ENCODE data around the gene CFAP97D2. TPM values are rescaled to one million over a fixed set of nuclear protein-coding genes. Genes with fewer than 3 reads are reported as not detected.
"Not testable (repeated sequence)": the region's sequence is repeated elsewhere in the genome, so short reads cannot be mapped to it uniquely, and the experiment has no call there.

Gene CFAP97D2
- polyA plus RNA-seq, 1 donor: 0.06 TPM

DNA sequence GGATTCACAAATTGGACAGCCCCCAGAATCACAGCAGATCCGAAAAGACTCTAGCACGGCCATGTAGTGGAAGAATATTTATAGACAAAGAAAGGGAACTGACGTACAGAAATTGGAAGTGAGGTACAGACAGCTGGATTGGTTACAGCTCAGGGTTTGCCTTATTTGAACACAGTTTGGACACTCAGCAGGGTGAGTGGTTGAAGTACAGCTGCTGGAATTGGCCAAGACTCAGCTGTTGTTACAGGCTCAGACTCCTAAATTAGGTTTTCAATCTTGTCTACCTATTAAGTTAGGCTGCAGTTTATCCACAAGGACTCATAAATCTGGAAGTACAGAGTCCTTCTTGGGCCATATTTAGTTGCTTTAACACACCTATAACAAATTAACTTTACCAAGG, 5.8 kb upstream of the CFAP97D2 start:
- DNase-seq: no peak
- H3K9me3 ChIP-seq (ENCODE audit: control insufficient read depth, low read depth, low read length): peaks cover 2% of the 10 kb centered on the region
- no peak overlapping the region for H3K4me3 ChIP-seq (ENCODE audit: low read length)
- no peaks in the 10 kb centered on the region for H3K27me3 ChIP-seq (ENCODE audit: control insufficient read depth, insufficient read depth, low read length)
- no peaks in the 10 kb centered on the region for H3K36me3 ChIP-seq (ENCODE audit: control insufficient read depth, insufficient read depth, low read length)
- no peak overlapping the region for H3K27ac ChIP-seq (ENCODE audit: low read length)
- WGBS (ENCODE audit: insufficient coverage, low lambda C conversion rate): 60% methylated on average over 1 of the region's 3 CpGs
- no peaks in the 10 kb centered on the region for H3K4me1 ChIP-seq (ENCODE audit: control insufficient read depth, insufficient read depth, low read length)

DNA sequence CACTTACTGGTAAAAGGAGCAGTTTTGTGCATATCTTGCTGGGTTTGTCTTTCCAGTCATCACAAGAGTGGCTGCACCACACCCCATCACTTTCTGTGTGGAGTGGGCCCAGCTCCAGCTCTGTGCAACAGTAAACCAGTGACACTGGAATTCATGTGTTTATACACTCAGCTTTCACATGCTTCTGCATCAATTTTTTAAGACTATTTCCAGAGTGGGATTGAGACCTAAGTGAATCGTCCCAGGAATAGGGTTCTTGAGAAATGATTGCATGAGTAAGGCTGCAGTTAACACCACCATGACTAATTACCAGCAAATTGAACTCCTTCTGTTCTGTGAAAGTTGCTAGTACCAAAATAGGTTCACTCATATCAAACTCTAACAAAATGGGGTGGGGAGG, 5.3 kb upstream of the CFAP97D2 start:
- Histone ChIP-seq H3K9me3 (ENCODE audit: control insufficient read depth, low read depth, low read length) (peaks cover 2% of the 10 kb centered on the region), H3K27ac (ENCODE audit: low read length) (no peak overlapping the region), H3K36me3 (ENCODE audit: control insufficient read depth, insufficient read depth, low read length) (no peaks in the 10 kb centered on the region), H3K4me1 (ENCODE audit: control insufficient read depth, insufficient read depth, low read length) (no peaks in the 10 kb centered on the region), H3K4me3 (ENCODE audit: low read length) (no peak overlapping the region), H3K27me3 (ENCODE audit: control insufficient read depth, insufficient read depth, low read length) (no peaks in the 10 kb centered on the region)
- WGBS (ENCODE audit: insufficient coverage, low lambda C conversion rate): no CpG with 5 or more reads among the region's 1 CpG
- DNase-seq: no peak

DNA sequence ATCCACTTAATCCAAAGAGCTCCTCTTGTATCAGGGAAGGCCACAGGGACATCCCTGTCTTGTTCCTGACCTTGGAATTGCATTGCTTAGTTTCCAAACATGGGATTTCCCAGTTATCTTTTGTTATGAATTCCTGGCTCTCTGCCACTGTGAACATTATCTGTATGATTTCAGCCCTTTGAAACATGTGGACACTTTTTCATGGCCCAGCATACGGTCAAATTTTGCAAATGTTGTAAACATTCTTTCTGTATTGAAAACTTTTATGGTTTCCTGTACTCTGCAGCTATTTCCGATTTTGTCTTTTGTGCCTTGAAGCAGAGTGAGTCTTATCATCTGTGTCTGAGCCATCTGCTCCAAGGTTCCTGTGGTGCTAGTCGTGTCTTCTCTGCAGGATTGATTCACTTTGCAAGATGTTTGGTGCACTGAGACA, 4.5 kb upstream of the CFAP97D2 start:
- no CpG with 5 or more reads among the region's 3 CpGs for WGBS (ENCODE audit: insufficient coverage, low lambda C conversion rate)
- H3K27me3 ChIP-seq (ENCODE audit: control insufficient read depth, insufficient read depth, low read length): no peaks in the 10 kb centered on the region
- H3K9me3 ChIP-seq (ENCODE audit: control insufficient read depth, low read depth, low read length): peaks cover 2% of the 10 kb centered on the region
- H3K27ac ChIP-seq (ENCODE audit: low read length): no peak overlapping the region
- no peak for DNase-seq
- H3K36me3 ChIP-seq (ENCODE audit: control insufficient read depth, insufficient read depth, low read length): no peaks in the 10 kb centered on the region
- H3K4me3 ChIP-seq (ENCODE audit: low read length): no peak overlapping the region
- no peaks in the 10 kb centered on the region for H3K4me1 ChIP-seq (ENCODE audit: control insufficient read depth, insufficient read depth, low read length)

DNA sequence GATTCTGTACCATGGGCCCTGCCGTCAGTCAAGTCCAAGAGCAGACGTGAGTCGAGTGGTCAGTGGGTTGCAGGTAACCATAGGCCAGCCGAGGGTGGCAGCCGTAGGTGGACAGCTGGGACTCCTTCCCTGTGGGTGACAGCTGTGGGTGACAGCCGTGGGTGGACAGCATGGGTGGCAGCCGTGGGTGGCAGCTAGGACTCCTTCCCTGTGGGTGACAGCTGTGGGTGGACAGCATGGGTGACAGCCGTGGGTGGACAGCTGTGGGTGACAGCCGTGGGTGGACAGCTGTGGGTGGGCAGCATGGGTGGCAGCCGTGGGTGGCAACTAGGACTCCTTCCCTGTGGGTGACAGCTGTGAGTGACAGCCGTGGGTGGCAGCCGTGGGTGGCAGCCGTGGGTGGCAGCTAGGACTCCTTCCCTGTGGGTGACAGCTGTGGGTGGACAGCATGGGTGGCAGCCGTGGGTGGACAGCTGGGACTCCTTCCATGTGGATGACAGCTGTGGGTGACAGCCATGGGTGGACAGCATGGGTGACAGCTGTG, 2.6 kb upstream of the CFAP97D2 start:
- not testable (repeated sequence) for DNase-seq

GRCh38 chr13:114177245-114178010, 1.6 kb upstream of the CFAP97D2 start:
- Histone ChIP-seq H3K9me3 (ENCODE audit: control insufficient read depth, low read depth, low read length) (peaks cover 2% of the 10 kb centered on the region), H3K27me3 (ENCODE audit: control insufficient read depth, insufficient read depth, low read length) (no peaks in the 10 kb centered on the region), H3K4me1 (ENCODE audit: control insufficient read depth, insufficient read depth, low read length) (no peaks in the 10 kb centered on the region), H3K36me3 (ENCODE audit: control insufficient read depth, insufficient read depth, low read length) (no peaks in the 10 kb centered on the region), H3K4me3 (ENCODE audit: low read length) (no peak overlapping the region), H3K27ac (ENCODE audit: low read length) (no peak overlapping the region)
- DNase-seq: no peak
- WGBS (ENCODE audit: insufficient coverage, low lambda C conversion rate): 60% methylated on average over 1 of the region's 12 CpGs

More for the DNA sequence above, 2.6 kb upstream of the CFAP97D2 start:
- WGBS (ENCODE audit: insufficient coverage, low lambda C conversion rate): no CpG with 5 or more reads among the region's 14 CpGs
- H3K9me3 ChIP-seq (ENCODE audit: control insufficient read depth, low read depth, low read length); H3K4me1 ChIP-seq (ENCODE audit: control insufficient read depth, insufficient read depth, low read length); H3K27ac ChIP-seq (ENCODE audit: low read length); H3K36me3 ChIP-seq (ENCODE audit: control insufficient read depth, insufficient read depth, low read length); H3K4me3 ChIP-seq (ENCODE audit: low read length); H3K27me3 ChIP-seq (ENCODE audit: control insufficient read depth, insufficient read depth, low read length): not testable (repeated sequence)

GRCh38 chr13:114185182-114185971, 6.3 kb downstream of the CFAP97D2 start:
- no peak overlapping the region for H3K27ac ChIP-seq (ENCODE audit: low read length)
- H3K27me3 ChIP-seq (ENCODE audit: control insufficient read depth, insufficient read depth, low read length): no peaks in the 10 kb centered on the region
- H3K9me3 ChIP-seq (ENCODE audit: control insufficient read depth, low read depth, low read length): peaks cover 16% of the 10 kb centered on the region
- no peak for DNase-seq
- no peaks in the 10 kb centered on the region for H3K36me3 ChIP-seq (ENCODE audit: control insufficient read depth, insufficient read depth, low read length)
- H3K4me1 ChIP-seq (ENCODE audit: control insufficient read depth, insufficient read depth, low read length): no peaks in the 10 kb centered on the region
- H3K4me3 ChIP-seq (ENCODE audit: low read length): no peak overlapping the region
- no CpG with 5 or more reads among the region's 15 CpGs for WGBS (ENCODE audit: insufficient coverage, low lambda C conversion rate)

- H3K4me3 ChIP-seq (ENCODE audit: low read length): no peak overlapping the region
- H3K9me3 ChIP-seq (ENCODE audit: control insufficient read depth, low read depth, low read length): peaks cover 9% of the 10 kb centered on the region
- DNase-seq: no peak
- H3K27ac ChIP-seq (ENCODE audit: low read length): no peak overlapping the region
- H3K27me3 ChIP-seq (ENCODE audit: control insufficient read depth, insufficient read depth, low read length): peaks cover 8% of the 10 kb centered on the region
- WGBS (ENCODE audit: insufficient coverage, low lambda C conversion rate): no CpG with 5 or more reads among the region's 5 CpGs
- H3K4me1 ChIP-seq (ENCODE audit: control insufficient read depth, insufficient read depth, low read length): no peaks in the 10 kb centered on the region
- no peaks in the 10 kb centered on the region for H3K36me3 ChIP-seq (ENCODE audit: control insufficient read depth, insufficient read depth, low read length)
Observed at GRCh38 chr13:114194853-114195252, 15.8 kb downstream of the CFAP97D2 start.

- Histone ChIP-seq H3K4me3 (ENCODE audit: low read length) (no peak overlapping the region), H3K27ac (ENCODE audit: low read length) (no peak overlapping the region)
- no CpG with 5 or more reads among the region's 5 CpGs for WGBS (ENCODE audit: insufficient coverage, low lambda C conversion rate)
Observed at GRCh38 chr13:114196629-114197028, 17.6 kb downstream of the CFAP97D2 start.

GRCh38 chr13:114198556-114198955, 19.5 kb downstream of the CFAP97D2 start:
- H3K4me3 ChIP-seq (ENCODE audit: low read length): no peak overlapping the region

More at GRCh38 chr13:114196629-114197028, 17.6 kb downstream of the CFAP97D2 start:
- Histone ChIP-seq H3K9me3 (ENCODE audit: control insufficient read depth, low read depth, low read length) (peaks cover 17% of the 10 kb centered on the region), H3K36me3 (ENCODE audit: control insufficient read depth, insufficient read depth, low read length) (no peaks in the 10 kb centered on the region), H3K27me3 (ENCODE audit: control insufficient read depth, insufficient read depth, low read length) (peaks cover 16% of the 10 kb centered on the region), H3K4me1 (ENCODE audit: control insufficient read depth, insufficient read depth, low read length) (no peaks in the 10 kb centered on the region)
- DNase-seq: no peak

GRCh38 chr13:114199526-114199925, 20.5 kb downstream of the CFAP97D2 start:
- not testable (repeated sequence) for H3K36me3 ChIP-seq (ENCODE audit: control insufficient read depth, insufficient read depth, low read length); H3K27ac ChIP-seq (ENCODE audit: low read length); DNase-seq; H3K4me3 ChIP-seq (ENCODE audit: low read length); H3K4me1 ChIP-seq (ENCODE audit: control insufficient read depth, insufficient read depth, low read length)
- Histone ChIP-seq H3K27me3 (ENCODE audit: control insufficient read depth, insufficient read depth, low read length) (peaks cover 20% of the 10 kb centered on the region), H3K9me3 (ENCODE audit: control insufficient read depth, low read depth, low read length) (peaks cover 17% of the 10 kb centered on the region)
- no CpG with 5 or more reads among the region's 75 CpGs for WGBS (ENCODE audit: insufficient coverage, low lambda C conversion rate)

More at GRCh38 chr13:114198556-114198955, 19.5 kb downstream of the CFAP97D2 start:
- H3K27me3 ChIP-seq (ENCODE audit: control insufficient read depth, insufficient read depth, low read length): peaks cover 20% of the 10 kb centered on the region
- H3K27ac ChIP-seq (ENCODE audit: low read length): no peak overlapping the region
- no peaks in the 10 kb centered on the region for H3K36me3 ChIP-seq (ENCODE audit: control insufficient read depth, insufficient read depth, low read length)
- no peak for DNase-seq
- H3K9me3 ChIP-seq (ENCODE audit: control insufficient read depth, low read depth, low read length): peaks cover 17% of the 10 kb centered on the region
- H3K4me1 ChIP-seq (ENCODE audit: control insufficient read depth, insufficient read depth, low read length): no peaks in the 10 kb centered on the region
- WGBS (ENCODE audit: insufficient coverage, low lambda C conversion rate): no CpG with 5 or more reads among the region's 47 CpGs
